NCI-H128 (cell line): Measurements from ENCODE around the gene SNRPD1.
"Not testable (repeated sequence)": the region's sequence is repeated elsewhere in the genome, so short reads cannot be mapped to it uniquely, and the experiment has no call there.

Experiments used
- DNase-seq: peaks from one replicate; lab custom pipeline; 2025; ENCODE audit not compliant: unreplicated experiment; lab: John Stamatoyannopoulos, UW

The SNRPD1 gene

GRCh38 chr18:21634588-21635199 lies 22.6 kb downstream of the SNRPD1 start:
- no peak for DNase-seq

GRCh38 chr18:21636769-21637168 lies 24.7 kb downstream of the SNRPD1 start:
- DNase-seq, result no peak

GRCh38 chr18:21638822-21639221 lies 26.7 kb downstream of the SNRPD1 start:
- DNase-seq, result no peak

- not testable (repeated sequence) for DNase-seq
These were observed 28.3 kb downstream of the SNRPD1 start for GRCh38 chr18:21640375-21640774.

GRCh38 chr18:21650311-21650710 lies 38.2 kb downstream of the SNRPD1 start:
- DNase-seq, result no peak

- DNase-seq, result no peak
These were observed 40.0 kb downstream of the SNRPD1 start for GRCh38 chr18:21652073-21652472.

GRCh38 chr18:21653361-21653760 lies 41.2 kb downstream of the SNRPD1 start:
- no peak for DNase-seq

GRCh38 chr18:21656402-21656801 lies 44.3 kb downstream of the SNRPD1 start:
- DNase-seq, result no peak

GRCh38 chr18:21660078-21660477 lies 48.0 kb downstream of the SNRPD1 start:
- DNase-seq, result no peak

- DNase-seq, result no peak
These were observed 50.5 kb downstream of the SNRPD1 start for GRCh38 chr18:21662581-21662980.

- DNase-seq, result no peak
These were observed 51.5 kb downstream of the SNRPD1 start for GRCh38 chr18:21663578-21663977.

- DNase-seq, result no peak
These were observed 52.0 kb downstream of the SNRPD1 start for GRCh38 chr18:21664069-21664468.

- no peak for DNase-seq
These were observed 57.7 kb downstream of the SNRPD1 start for GRCh38 chr18:21669736-21670285.

GRCh38 chr18:21672521-21673267 lies 60.6 kb downstream of the SNRPD1 start:
- no peak for DNase-seq

- not testable (repeated sequence) for DNase-seq
These were observed 63.2 kb downstream of the SNRPD1 start for GRCh38 chr18:21675354-21675753.

GRCh38 chr18:21678859-21679258 lies 66.7 kb downstream of the SNRPD1 start:
- DNase-seq, result no peak

- no peak for DNase-seq
These were observed 68.0 kb downstream of the SNRPD1 start for GRCh38 chr18:21680161-21680560.

- DNase-seq, result no peak
These were observed 70.4 kb downstream of the SNRPD1 start for GRCh38 chr18:21682371-21683051.
